Left ventricle myocardium inferior (tissue), 1 donor: ENCODE measurements around the gene DLK1. TPM values are rescaled to one million over a fixed set of nuclear protein-coding genes. Genes with fewer than 3 reads are reported as not detected.
A peak's percentile ranks its signal among the peaks of the same experiment; 100 is the strongest.

Experiments used
- DNase-seq: peaks from one replicate; pipeline ENCODE4 v3.0.0-alpha.2; 2020
- H3K27ac ChIP-seq: fragments of 200-600 bp; replicated peaks from 2 replicates; pipeline ENCODE4 v1.8.0; 2021
- H3K27me3 ChIP-seq: fragments of 200-600 bp; 2 replicates; pipeline ENCODE4 v1.8.0; 2021; ENCODE audit warnings: low read depth
- H3K36me3 ChIP-seq: fragments of 200-600 bp; 2 replicates; pipeline ENCODE4 v1.8.0; 2021
- H3K4me1 ChIP-seq: fragments of 200-600 bp; 2 replicates; pipeline ENCODE4 v1.8.0; 2021
- H3K4me3 ChIP-seq: fragments of 200-600 bp; 2 replicates; pipeline ENCODE4 v1.8.0; 2021; ENCODE audit warnings: mild to moderate bottlenecking, moderate library complexity
- H3K9me3 ChIP-seq: fragments of 200-600 bp; replicated peaks from 2 replicates; pipeline ENCODE4 v1.8.0; 2021
- CTCF ChIP-seq: fragments of 200-600 bp; IDR thresholded peaks from 2 replicates; pipeline ENCODE4 v1.8.0; 2021; ENCODE audit warnings: antibody characterized with exemption, mild to moderate bottlenecking, borderline replicate concordance
- intact Hi-C: fragments of 100-400 bp; cut with micrococcal nuclease; formaldehyde crosslinking; loops from one replicate; pipeline ENCODE4 v1.11.0; 2022
- total RNA-seq: library from RNA; stranded (reverse); fragmentation: NEBNext Ultra II Directional; extraction: Animal tissue kit (Norgen Biotek cat#: 25700); gene quantifications from one replicate; pipeline ENCODE4 v1.2.1, GENCODE V29; 2021
- donor health status: DM: no; HTN: yes; CAD: no; lungs with severe emphysema.

DLK1 gene
- total RNA-seq, 1 donor from 2014 or later: 2.8 TPM

GRCh38 chr14:100727086-100727872 is 587 bp downstream of the DLK1 start:
- no peaks in the 10 kb centered on the region for H3K36me3 ChIP-seq
- H3K9me3 ChIP-seq: no peaks in the 10 kb centered on the region
- peak overlapping the region; percentile 49 for H3K4me3 ChIP-seq
- no peak overlapping the region for H3K27ac ChIP-seq
- no peak for TF ChIP-seq CTCF
- peaks cover 100% of the 10 kb centered on the region for H3K27me3 ChIP-seq
- intact Hi-C loops: no loop called here
- H3K4me1 ChIP-seq: no peaks in the 10 kb centered on the region
- no peak for DNase-seq

DNA sequence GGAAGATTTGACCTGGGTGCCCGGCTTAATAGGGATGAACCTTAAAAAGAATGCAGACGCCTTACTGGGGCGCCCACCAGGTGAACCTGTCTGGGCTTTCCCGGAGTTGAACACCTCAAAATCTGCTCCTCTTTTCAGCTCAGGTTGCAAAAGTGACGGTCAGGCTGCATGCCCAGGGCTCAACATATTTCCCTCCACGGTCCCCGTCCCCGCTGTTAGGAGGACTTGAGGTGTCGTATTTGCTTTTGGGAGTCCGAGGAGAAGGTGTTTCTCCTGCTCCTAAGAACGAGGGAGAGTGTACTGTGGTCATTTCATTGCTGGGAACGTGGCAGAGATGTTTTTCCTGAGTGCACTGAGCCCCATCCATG is 1.2 kb downstream of the DLK1 start:
- intact Hi-C loops: no loop called here
- no peak overlapping the region for H3K27ac ChIP-seq
- TF ChIP-seq CTCF: no peak
- H3K4me3 ChIP-seq: peak overlapping the region; percentile 49
- no peaks in the 10 kb centered on the region for H3K4me1 ChIP-seq
- peaks cover 100% of the 10 kb centered on the region for H3K27me3 ChIP-seq
- no peak for DNase-seq
- H3K36me3 ChIP-seq: no peaks in the 10 kb centered on the region
- H3K9me3 ChIP-seq: no peaks in the 10 kb centered on the region

- no peaks in the 10 kb centered on the region for H3K4me1 ChIP-seq
- no peak for DNase-seq
- H3K4me3 ChIP-seq: no peak overlapping the region
- no peaks in the 10 kb centered on the region for H3K9me3 ChIP-seq
- peaks cover 100% of the 10 kb centered on the region for H3K27me3 ChIP-seq
- no peak overlapping the region for H3K27ac ChIP-seq
- no peaks in the 10 kb centered on the region for H3K36me3 ChIP-seq
- TF ChIP-seq CTCF: no peak
- intact Hi-C loops: no loop called here
Observed at GRCh38 chr14:100728962-100729361, 2.3 kb downstream of the DLK1 start.

DNA sequence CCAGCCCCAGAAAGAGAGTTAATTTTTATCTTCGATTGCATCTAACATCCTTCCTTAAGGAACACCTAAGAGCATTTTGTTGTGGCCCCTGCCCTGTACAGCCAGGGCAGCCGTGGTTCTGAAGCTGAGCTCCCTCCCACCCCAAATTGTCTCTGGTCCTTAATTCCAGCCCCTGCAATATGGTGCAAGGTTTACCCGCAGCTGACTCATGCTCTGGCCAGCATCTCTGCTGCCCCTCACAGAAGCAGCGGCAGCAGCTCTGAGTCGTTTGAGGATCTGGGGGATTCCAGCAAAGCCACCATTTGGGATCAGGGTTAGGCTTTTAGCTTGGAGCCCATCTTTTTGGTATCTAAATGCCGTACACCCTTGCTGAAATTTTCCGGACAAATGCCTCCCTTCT is 3.3 kb downstream of the DLK1 start:
- no peak for DNase-seq
- Histone ChIP-seq H3K9me3 (no peaks in the 10 kb centered on the region), H3K27me3 (peaks cover 100% of the 10 kb centered on the region)

GRCh38 chr14:100730581-100730980 is 3.9 kb downstream of the DLK1 start:
- Histone ChIP-seq H3K27me3 (peaks cover 100% of the 10 kb centered on the region), H3K9me3 (no peaks in the 10 kb centered on the region), H3K27ac (no peak overlapping the region), H3K36me3 (no peaks in the 10 kb centered on the region), H3K4me3 (no peak overlapping the region), H3K4me1 (no peaks in the 10 kb centered on the region)
- no peak for TF ChIP-seq CTCF
- intact Hi-C loops: no loop called here
- DNase-seq: no peak

More for the DNA sequence above, 3.3 kb downstream of the DLK1 start:
- Histone ChIP-seq H3K4me1 (no peaks in the 10 kb centered on the region), H3K27ac (no peak overlapping the region), H3K36me3 (no peaks in the 10 kb centered on the region), H3K4me3 (no peak overlapping the region)
- no peak for TF ChIP-seq CTCF
- intact Hi-C loops: no loop called here
